H9 (cell line): ENCODE results near the gene TUBB1. TPM values are rescaled to one million over a fixed set of nuclear protein-coding genes. Genes with fewer than 3 reads are reported as not detected.

Source experiments
- DNase-seq: peaks from one replicate; pipeline ENCODE4 v3.0.0-alpha.2; 2017
- H2AFZ ChIP-seq: one replicate; pipeline ENCODE4 v1.6.1; 2013; ENCODE audit warnings: mild to moderate bottlenecking, low read length, control low read depth, moderate library complexity
- H2AK5ac ChIP-seq: 2 replicates; pipeline ENCODE4 v1.6.1; 2013; ENCODE audit warnings: low read length, control low read depth, mixed read lengths; ENCODE audit not compliant: insufficient read length
- H2BK120ac ChIP-seq: one replicate; pipeline ENCODE4 v1.6.1; 2013; ENCODE audit warnings: low read depth, mild to moderate bottlenecking, low read length, control low read depth, inconsistent platforms; ENCODE audit not compliant: poor library complexity, severe bottlenecking
- H2BK12ac ChIP-seq: 2 replicates; pipeline ENCODE4 v1.6.1; 2013; ENCODE audit warnings: low read length, control low read depth, mixed read lengths, low read depth; ENCODE audit not compliant: insufficient read length
- H2BK15ac ChIP-seq: 2 replicates; pipeline ENCODE4 v1.6.1; 2013; ENCODE audit warnings: low read depth, low read length, control low read depth
- H2BK20ac ChIP-seq: one replicate; pipeline ENCODE4 v1.6.1; 2013; ENCODE audit warnings: low read depth, mild to moderate bottlenecking, low read length, control low read depth, inconsistent platforms; ENCODE audit not compliant: poor library complexity, severe bottlenecking
- H2BK5ac ChIP-seq: 2 replicates; pipeline ENCODE4 v1.6.1; 2013; ENCODE audit warnings: low read length, control low read depth, mixed read lengths; ENCODE audit not compliant: insufficient read length
- H3K14ac ChIP-seq: 2 replicates; pipeline ENCODE4 v1.6.1; 2013; ENCODE audit warnings: low read length, control low read depth; ENCODE audit not compliant: insufficient read depth
- H3K18ac ChIP-seq: 2 replicates; pipeline ENCODE4 v1.6.1; 2013; ENCODE audit warnings: low read depth, mild to moderate bottlenecking, mixed read lengths, low read length, control low read depth; ENCODE audit not compliant: insufficient read length
- H3K23ac ChIP-seq: 2 replicates; pipeline ENCODE4 v1.6.1; 2013; ENCODE audit warnings: low read length, control low read depth, mixed read lengths, low read depth; ENCODE audit not compliant: insufficient read length
- H3K23me2 ChIP-seq: 2 replicates; pipeline ENCODE4 v1.6.1; 2013; ENCODE audit warnings: low read depth, mild to moderate bottlenecking, mixed read lengths, low read length, control low read depth; ENCODE audit not compliant: insufficient read length, poor library complexity, severe bottlenecking
- H3K27ac ChIP-seq: 2 replicates; pipeline ENCODE4 v1.5.1; 2013; ENCODE audit warnings: low read length, control low read depth, mixed read lengths, low read depth; ENCODE audit not compliant: insufficient read length
- H3K27me3 ChIP-seq: 2 replicates; pipeline ENCODE4 v1.6.1; 2013; ENCODE audit warnings: low read length, control low read depth, inconsistent platforms; ENCODE audit not compliant: insufficient read depth
- H3K4ac ChIP-seq: 2 replicates; pipeline ENCODE4 v1.6.1; 2013; ENCODE audit warnings: low read depth, mild to moderate bottlenecking, control low read depth, inconsistent platforms, low read length, moderate library complexity
- H3K4me1 ChIP-seq: 2 replicates; pipeline ENCODE4 v1.6.1; 2013; ENCODE audit warnings: low read length, control low read depth, inconsistent platforms; ENCODE audit not compliant: insufficient read depth
- H3K4me2 ChIP-seq: 2 replicates; pipeline ENCODE4 v1.6.1; 2013; ENCODE audit warnings: low read length, control low read depth, mixed read lengths; ENCODE audit not compliant: insufficient read length, insufficient read depth
- H3K56ac ChIP-seq: 2 replicates; pipeline ENCODE4 v1.6.1; 2013; ENCODE audit warnings: low read depth, mild to moderate bottlenecking, mixed read lengths, low read length, control low read depth; ENCODE audit not compliant: insufficient read length
- H3K79me1 ChIP-seq: 2 replicates; pipeline ENCODE4 v1.6.1; 2013; ENCODE audit warnings: low read depth, mild to moderate bottlenecking, moderate library complexity, low read length, control low read depth, inconsistent platforms; ENCODE audit not compliant: insufficient read depth, poor library complexity, severe bottlenecking
- H3K79me2 ChIP-seq: 2 replicates; pipeline ENCODE4 v1.6.1; 2013; ENCODE audit warnings: low read length, control low read depth, inconsistent platforms; ENCODE audit not compliant: insufficient read depth
- H3K9ac ChIP-seq: 2 replicates; pipeline ENCODE4 v1.6.1; 2013; ENCODE audit warnings: low read length, control low read depth, mixed read lengths; ENCODE audit not compliant: insufficient read length; ENCODE audit errors: extremely low read depth
- H3K9me3 ChIP-seq: one replicate; pipeline ENCODE4 v1.6.1; 2013; ENCODE audit warnings: low read depth, low read length, inconsistent platforms; ENCODE audit not compliant: control insufficient read depth
- H3T11ph ChIP-seq: one replicate; pipeline ENCODE4 v1.6.1; 2013; ENCODE audit warnings: mild to moderate bottlenecking, low read length, control low read depth, inconsistent platforms
- H4K20me1 ChIP-seq: one replicate; pipeline ENCODE4 v1.6.1; 2013; ENCODE audit not compliant: control insufficient read depth, insufficient read length, insufficient read depth
- H4K5ac ChIP-seq: 2 replicates; pipeline ENCODE4 v1.6.1; 2013; ENCODE audit warnings: low read depth, mild to moderate bottlenecking, mixed read lengths, low read length, control low read depth; ENCODE audit not compliant: insufficient read length
- H4K8ac ChIP-seq: replicated peaks from 2 replicates; pipeline ENCODE4 v1.6.1; 2013; ENCODE audit warnings: low read length, control low read depth, mixed read lengths, low read depth; ENCODE audit not compliant: insufficient read length
- H4K91ac ChIP-seq: 2 replicates; pipeline ENCODE4 v1.6.1; 2013; ENCODE audit warnings: low read depth, mild to moderate bottlenecking, moderate library complexity, mixed read lengths, low read length, control low read depth; ENCODE audit not compliant: insufficient read length
- H3K27ac Mint-ChIP-seq, 3 experiments: 2 replicates in 2 of 3; 3 replicates in 1 of 3; pipeline ENCODE4 v1.8.0; 2020 to 2021; ENCODE audit warnings: mixed read lengths in 3 of 3, mild to moderate bottlenecking in 1 of 3, moderate library complexity in 1 of 3
- H3K27me3 Mint-ChIP-seq: 2 replicates; pipeline ENCODE4 v1.8.0; 2021; ENCODE audit warnings: low read depth, mild to moderate bottlenecking, moderate library complexity, mixed read lengths
- H3K36me3 Mint-ChIP-seq, 3 experiments: 2 replicates in 2 of 3; 3 replicates in 1 of 3; pipeline ENCODE4 v1.8.0; 2020 to 2021; ENCODE audit warnings: low read depth in 3 of 3, mixed read lengths in 3 of 3; ENCODE audit not compliant: insufficient read depth in 1 of 3
- H3K4me1 Mint-ChIP-seq, 2 experiments: 2 replicates each; pipeline ENCODE4 v1.8.0; 2020; ENCODE audit warnings: mixed read lengths in 2 of 2
- H3K4me3 Mint-ChIP-seq, 2 experiments: 2 replicates in 1 of 2; 3 replicates in 1 of 2; pipeline ENCODE4 v1.8.0; 2020 to 2021; ENCODE audit warnings: mild to moderate bottlenecking in 2 of 2, mixed read lengths in 2 of 2, moderate library complexity in 1 of 2
- H3K9me3 Mint-ChIP-seq, 2 experiments: 2 replicates in 1 of 2; 3 replicates in 1 of 2; pipeline ENCODE4 v1.8.0; 2020; ENCODE audit warnings: mild to moderate bottlenecking in 2 of 2, mixed read lengths in 2 of 2, moderate library complexity in 1 of 2
- WGBS: extraction: QIAGEN DNeasy Blood & Tissue Kit; methylation state at CpG from one replicate; pipeline ENCODE4 v1.1.7; 2013; ENCODE audit warnings: missing lambda C conversion rate, low lambda C conversion rate, mixed read lengths; ENCODE audit not compliant: insufficient read length; ENCODE audit errors: extremely low coverage; 5-methylcytosine and 5-hydroxymethylcytosine counted together
- total RNA-seq: library from RNA; stranded (reverse); gene quantifications from 2 replicates; pipeline ENCODE4 v1.2.1, GENCODE V29; 2021
- TF ChIP-seq, protein P1 (sequence below): fragments of 200-600 bp; sonication (generic); conservative IDR thresholded peaks from 3 replicates; pipeline ENCODE4 v1.8.0; 2021; ENCODE audit warnings: antibody characterized with exemption, mild to moderate bottlenecking

TUBB1 gene
- total RNA-seq, 1 experiment from 2014 or later, result not detected

DNA sequence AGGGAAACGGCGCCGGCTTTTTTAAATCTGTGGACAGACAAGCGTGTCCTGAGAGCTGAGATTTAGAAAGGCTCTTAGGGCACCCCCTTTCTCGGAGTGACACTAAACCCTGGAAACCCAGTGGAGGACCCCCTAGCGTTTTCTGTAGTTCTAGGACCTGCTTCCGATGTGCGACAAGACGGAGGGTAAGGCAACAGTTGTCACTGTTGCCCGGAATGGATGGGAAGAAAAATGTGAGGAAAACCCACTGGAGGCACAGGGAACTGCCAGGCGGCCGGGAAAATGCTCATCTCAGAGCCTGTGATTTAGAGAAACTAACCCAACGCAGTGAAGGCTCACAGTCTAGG is 13.5 kb downstream of the TUBB1 start:
- Histone ChIP-seq H3K9ac (no peak overlapping the region), H4K91ac (no peak overlapping the region), H2AK5ac (no peak overlapping the region), H2BK120ac (no peak overlapping the region), H4K5ac (no peak overlapping the region), H3K4ac (no peak overlapping the region), H4K20me1 (no peaks in the 10 kb centered on the region), H3K27ac (no peak overlapping the region), H2BK12ac (no peak overlapping the region), H3K18ac (no peak overlapping the region), H3K56ac (no peak overlapping the region), H2BK5ac (no peak overlapping the region), H4K8ac (no peak overlapping the region), H3K14ac (no peak overlapping the region), H2AFZ (no peak overlapping the region), H3T11ph (no peak overlapping the region), H3K27me3 (no peaks in the 10 kb centered on the region), H3K23me2 (peaks cover 8% of the 10 kb centered on the region), H3K4me2 (peak overlapping the region; percentile 58), H3K23ac (no peak overlapping the region), H3K9me3 (no peaks in the 10 kb centered on the region), H2BK20ac (no peak overlapping the region), H2BK15ac (no peak overlapping the region), H3K4me1 (peaks cover 3% of the 10 kb centered on the region), H3K79me1 (no peaks in the 10 kb centered on the region), H3K79me2 (peaks cover 4% of the 10 kb centered on the region; the same call in 1 of the 2 replicates)
- TF ChIP-seq, protein P1, sequence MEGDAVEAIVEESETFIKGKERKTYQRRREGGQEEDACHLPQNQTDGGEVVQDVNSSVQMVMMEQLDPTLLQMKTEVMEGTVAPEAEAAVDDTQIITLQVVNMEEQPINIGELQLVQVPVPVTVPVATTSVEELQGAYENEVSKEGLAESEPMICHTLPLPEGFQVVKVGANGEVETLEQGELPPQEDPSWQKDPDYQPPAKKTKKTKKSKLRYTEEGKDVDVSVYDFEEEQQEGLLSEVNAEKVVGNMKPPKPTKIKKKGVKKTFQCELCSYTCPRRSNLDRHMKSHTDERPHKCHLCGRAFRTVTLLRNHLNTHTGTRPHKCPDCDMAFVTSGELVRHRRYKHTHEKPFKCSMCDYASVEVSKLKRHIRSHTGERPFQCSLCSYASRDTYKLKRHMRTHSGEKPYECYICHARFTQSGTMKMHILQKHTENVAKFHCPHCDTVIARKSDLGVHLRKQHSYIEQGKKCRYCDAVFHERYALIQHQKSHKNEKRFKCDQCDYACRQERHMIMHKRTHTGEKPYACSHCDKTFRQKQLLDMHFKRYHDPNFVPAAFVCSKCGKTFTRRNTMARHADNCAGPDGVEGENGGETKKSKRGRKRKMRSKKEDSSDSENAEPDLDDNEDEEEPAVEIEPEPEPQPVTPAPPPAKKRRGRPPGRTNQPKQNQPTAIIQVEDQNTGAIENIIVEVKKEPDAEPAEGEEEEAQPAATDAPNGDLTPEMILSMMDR, result peak; percentile 33; the same call in 2 of the 3 replicates
- Mint-ChIP-seq H3K9me3 (no peaks in the 10 kb centered on the region), H3K4me3 (peak overlapping the region; percentile 84 to 93), H3K27ac (peak overlapping the region; percentile 70 to 96 (median 88); a peak in 6 of 7 replicates), H3K36me3 (peaks cover 36 to 73% (median 71%) of the 10 kb centered on the region in 3 experiments), H3K4me1 (peaks cover 16 to 20% of the 10 kb centered on the region in 2 experiments), H3K27me3 (peaks cover 24% of the 10 kb centered on the region)
- DNase-seq, result no peak
- no CpG with 5 or more reads among the region's 13 CpGs for WGBS
